K562 (cell line): ENCODE results near the gene HIKESHI. TPM values are rescaled to one million over a fixed set of nuclear protein-coding genes. Genes with fewer than 3 reads are reported as not detected.

Experiments
- ATAC-seq: fragments of 200-7000 bp; cut with Tn5 transposase; 3 replicates; pipeline ENCODE4 v1.9.1; 2020; ENCODE audit warnings: moderate library complexity
- BruUV-seq: library from RNA; stranded (reverse); fragments of 400-500 nt; replicated peaks from 2 replicates; lab custom pipeline; 2021; lab: Mats Ljungman, UMichigan
- CTCF ChIA-PET: fragments of 300-600 bp; formaldehyde crosslinking; extraction: SDS; loops from one replicate; lab custom pipeline; 2021; ENCODE audit warnings: low intra/inter-chr PET ratio; lab: Yijun Ruan, JAX
- POLR2A ChIA-PET: fragments of 300-600, 350-650 bp; sonication (Branson Sonifier 250); formaldehyde crosslinking; extraction: SDS; loops from one replicate; lab custom pipeline; 2021; ENCODE audit warnings: antibody characterized with exemption, inconsistent platforms; lab: Yijun Ruan, JAX
- DNase-seq, 4 experiments: peaks; one replicate each; pipeline versions ENCODE4 v3.0.0 to v3.0.0-alpha.2; 2011 to 2018; ENCODE audit warnings: low spot score in 3 of 4, mixed read lengths in 3 of 4; ENCODE audit errors: extremely low read depth in 1 of 4
- FAIRE-seq: peaks from 2 replicates; lab custom pipeline; 2011; peaks lifted over from hg19 to GRCh38; lab: Jason Lieb, UNC
- H2AFZ ChIP-seq: 2 replicates; pipeline ENCODE4 v1.6.0; 2011; ENCODE audit warnings: low read depth, low read length, control low read depth, inconsistent platforms
- H3K27ac ChIP-seq: fragments of 200-600 bp; 3 replicates; pipeline ENCODE4 v1.8.0; 2011; ENCODE audit warnings: low read depth, mild to moderate bottlenecking, control low read depth, inconsistent platforms, low read length, moderate library complexity, mixed read lengths; ENCODE audit errors: extremely low read depth
- H3K27me3 ChIP-seq, 2 experiments: fragments of 300-600 bp in 1 of 2; 2 replicates in 1 of 2; 3 replicates in 1 of 2; pipeline versions ENCODE4 v1.6.0 to v1.8.0; 2011; ENCODE audit warnings: inconsistent platforms in 2 of 2, low read length in 2 of 2, mild to moderate bottlenecking in 1 of 2, mixed read lengths in 1 of 2, moderate library complexity in 1 of 2; ENCODE audit not compliant: control insufficient read depth in 2 of 2, insufficient read depth in 2 of 2
- H3K36me3 ChIP-seq: fragments of 300-600 bp; 3 replicates; pipeline ENCODE4 v1.8.0; 2011; ENCODE audit warnings: mild to moderate bottlenecking, low read length, inconsistent platforms; ENCODE audit not compliant: control insufficient read depth, insufficient read depth
- H3K4me1 ChIP-seq, 2 experiments: fragments of 200-600 bp in 1 of 2; replicated peaks in 1 of 2; 2 replicates in 1 of 2; 3 replicates in 1 of 2; pipeline versions ENCODE4 v1.5.1 to v1.8.0; 2011; ENCODE audit warnings: inconsistent platforms in 2 of 2, low read length in 2 of 2, mild to moderate bottlenecking in 1 of 2, mixed read lengths in 1 of 2, moderate library complexity in 1 of 2; ENCODE audit not compliant: control insufficient read depth in 2 of 2, insufficient read depth in 2 of 2
- H3K4me2 ChIP-seq: 2 replicates; pipeline ENCODE4 v1.6.1; 2011; ENCODE audit warnings: low read length, control low read depth, inconsistent platforms, mixed read lengths; ENCODE audit not compliant: insufficient read depth
- H3K4me3 ChIP-seq: fragments of 200-600 bp; sonication (generic), shearing (Covaris generic); 2 replicates; pipeline ENCODE4 v1.5.1; 2016; ENCODE audit warnings: control low read depth, inconsistent platforms
- H3K79me2 ChIP-seq: fragments of 200-600 bp; 3 replicates; pipeline ENCODE4 v1.8.0; 2011; ENCODE audit warnings: low read length, inconsistent platforms; ENCODE audit not compliant: control insufficient read depth, insufficient read depth
- H3K9ac ChIP-seq, 2 experiments: 2 replicates each; pipeline versions ENCODE4 v1.6.0 to v1.6.1; 2011; ENCODE audit warnings: low read depth in 2 of 2, low read length in 2 of 2, control low read depth in 1 of 2, inconsistent platforms in 1 of 2, mild to moderate bottlenecking in 1 of 2, mixed read lengths in 1 of 2; ENCODE audit not compliant: insufficient read depth in 1 of 2
- H3K9me1 ChIP-seq: one replicate; pipeline ENCODE4 v1.6.0; 2011; ENCODE audit warnings: inconsistent platforms, mild to moderate bottlenecking, low read length, moderate library complexity; ENCODE audit not compliant: control insufficient read depth, insufficient read depth
- H3K9me3 ChIP-seq: replicated peaks from 2 replicates; pipeline ENCODE4 v1.5.1; 2011; ENCODE audit warnings: low read depth, low read length, inconsistent platforms; ENCODE audit not compliant: control insufficient read depth, insufficient read depth
- H4K20me1 ChIP-seq: replicated peaks from 2 replicates; pipeline ENCODE4 v1.6.1; 2011; ENCODE audit warnings: low read length, inconsistent platforms, mixed read lengths; ENCODE audit not compliant: control insufficient read depth, insufficient read depth
- JUNB ChIP-seq: fragments of 450-650 bp; formaldehyde crosslinking; conservative IDR thresholded peaks from 2 replicates; pipeline ENCODE4 v1.4.0; 2020; ENCODE audit warnings: mild to moderate bottlenecking
- PTTG1 ChIP-seq: fragments of 450-650 bp; IDR thresholded peaks from 2 replicates; pipeline ENCODE4 v1.6.1; 2016; ENCODE audit warnings: low read depth, mild to moderate bottlenecking, missing genetic modification characterization, missing compliant biosample characterization
- ZNF140 ChIP-seq: fragments of 250-450 bp; sonication (Bioruptor Pico); IDR thresholded peaks from 2 replicates; pipeline ENCODE4 v1.8.0; 2021; ENCODE audit warnings: moderate library complexity, mild to moderate bottlenecking, inconsistent platforms
- ZNF239 ChIP-seq: fragments of 250-450 bp; sonication (Bioruptor Pico); IDR thresholded peaks from 2 replicates; pipeline ENCODE4 v1.4.0; 2020; ENCODE audit warnings: mild to moderate bottlenecking
- ZNF41 ChIP-seq: fragments of 250-450 bp; sonication (Bioruptor Pico); conservative IDR thresholded peaks from 2 replicates; pipeline ENCODE4 v1.4.0; 2020; ENCODE audit warnings: mild to moderate bottlenecking
- ZNF668 ChIP-seq: fragments of 250-450 bp; sonication (Bioruptor Pico); IDR thresholded peaks from 2 replicates; pipeline ENCODE4 v1.8.0; 2022; ENCODE audit warnings: mild to moderate bottlenecking, inconsistent platforms
- WGBS: fragments of 100-300 bp; shearing (Covaris generic); methylation state at CpG from one replicate; pipeline ENCODE4 v1.1.6; 2016; ENCODE audit warnings: low coverage, mixed read lengths; ENCODE audit not compliant: insufficient coverage; ENCODE audit errors: missing lambda C conversion rate; 5-methylcytosine and 5-hydroxymethylcytosine counted together
- in situ Hi-C: fragments of 300-500 bp; cut with MboI; formaldehyde crosslinking; loops from 4 replicates; pipeline ENCODE4 v1.15.0; 2018; ENCODE audit warnings: inconsistent platforms, mixed read lengths
- intact Hi-C: fragments of 100-400 bp; cut with micrococcal nuclease; formaldehyde crosslinking; loops from 2 replicates; pipeline ENCODE4 v1.14.2; 2022
- polyA plus RNA-seq, 8 experiments: library from polyadenylated mRNA; depleted of rRNA in 4 of 8; stranded (reverse) in 5 of 8; unstranded in 3 of 8; fragments of >200 nt; fragmentation: Nextera tagmentation in 2 of 8; fragmentation: Illumina TruSeq in 1 of 8; extraction: Ambion mirVana in 2 of 8; extraction: Trizol in 1 of 8; gene quantifications; 2 replicates each; pipeline versions ENCODE4 v1.2.1 to v1.2.3, GENCODE V29; 2011 to 2014; ENCODE audit warnings: inconsistent platforms in 1 of 8, missing spikeins in 1 of 8
- total RNA-seq, 7 experiments: library from RNA; depleted of rRNA in 6 of 7; stranded (reverse); fragments of >200 nt in 6 of 7; fragmentation: Illumina TruSeq in 2 of 7; extraction: Trizol in 2 of 7; gene quantifications; 2 replicates each; pipeline versions ENCODE4 v1.2.1 to v1.2.3, GENCODE V29; 2011 to 2021; ENCODE audit warnings: low replicate concordance in 1 of 7
- TF ChIP-seq, protein P1 (sequence below): fragments of 450-650 bp; IDR thresholded peaks from 2 replicates; pipeline ENCODE4 v1.6.1; 2018; ENCODE audit warnings: mild to moderate bottlenecking, low read depth; ENCODE audit not compliant: partially characterized antibody
- TF ChIP-seq, protein P2 (sequence below), 2 experiments: fragments of 200-800 bp in 1 of 2; sonication (Bioruptor generic) in 1 of 2; sonication (generic) in 1 of 2; formaldehyde crosslinking in 1 of 2; IDR thresholded peaks in 1 of 2; conservative IDR thresholded peaks in 1 of 2; 2 replicates each; pipeline versions ENCODE4 v1.5.0 to v1.6.1; 2016 to 2020; ENCODE audit warnings: missing compliant biosample characterization in 1 of 2, missing genetic modification characterization in 1 of 2, missing genetic modification reagents in 1 of 2
- TF ChIP-seq, protein P3 (sequence below): fragments of 450-650 bp; conservative IDR thresholded peaks from 2 replicates; pipeline ENCODE4 v1.6.1; 2016; ENCODE audit warnings: missing genetic modification characterization, low read depth, mild to moderate bottlenecking, missing compliant biosample characterization, moderate library complexity
- TF ChIP-seq, protein P4 (sequence below): fragments of 250-450 bp; sonication (Bioruptor Pico); IDR thresholded peaks from 2 replicates; pipeline ENCODE4 v1.4.0; 2020
- TF ChIP-seq, protein P5 (sequence below), 3 experiments: fragments of 200-800 bp in 1 of 3; sonication (Bioruptor generic) in 1 of 3; sonication (generic) in 1 of 3; formaldehyde crosslinking in 1 of 3; IDR thresholded peaks; 2 replicates each; pipeline versions ENCODE4 v1.6.1 to v1.8.0; 2016 to 2022; ENCODE audit warnings: mild to moderate bottlenecking in 2 of 3, missing compliant biosample characterization in 2 of 3, missing genetic modification characterization in 2 of 3, missing genetic modification reagents in 1 of 3

Gene HIKESHI
- total and polyA plus RNA-seq, 9 of the 15 experiments (the other 6 are each of a cell fraction or from before 2014, with no cell fraction given), result 33.2 to 196 (median 62.7) TPM

DNA sequence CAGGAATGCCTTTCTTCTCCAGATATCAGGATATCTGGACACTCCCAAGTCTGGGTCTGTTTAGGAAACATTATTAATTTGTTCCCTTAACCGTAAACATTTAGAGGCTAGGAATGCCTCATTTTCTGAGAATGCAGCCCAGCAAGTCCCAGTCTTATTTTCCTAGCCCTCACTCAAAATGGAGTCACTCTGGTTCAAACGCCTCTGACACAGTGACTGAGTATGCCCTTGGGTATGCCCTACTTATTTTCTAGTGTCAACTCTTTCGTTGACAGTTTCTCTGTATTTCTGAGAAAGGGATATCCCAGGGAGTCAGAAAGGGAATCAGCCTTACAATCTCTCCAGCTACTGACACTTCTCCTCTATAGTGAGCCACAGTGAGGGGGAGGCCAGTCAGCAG lies 56.7 kb downstream of the HIKESHI start:
- no peaks in the 10 kb centered on the region for H4K20me1 ChIP-seq
- H3K4me1 ChIP-seq, result no peaks in the 10 kb centered on the region; a peak in 1 of 5 replicates
- ChIA-PET POLR2A (interaction anchor here (0.8 kb wide), 1 partner anchor 245 kb away, joined by 3 read pairs; no protein-coding TSS in a partner anchor), CTCF (no interaction called here)
- no peak overlapping the region for H2AFZ ChIP-seq
- in situ Hi-C loops, result no loop called here
- no peak overlapping the region for H3K9ac ChIP-seq
- H3K36me3 ChIP-seq, result no peaks in the 10 kb centered on the region
- no peak overlapping the region for H3K4me3 ChIP-seq
- WGBS, result 7% methylated on average over 3 of the region's 3 CpGs
- no TSS peak for BruUV-seq
- no peak for FAIRE-seq
- peak; percentile 40; the same call in 2 of the 3 replicates for ATAC-seq
- H3K27me3 ChIP-seq, result no peaks in the 10 kb centered on the region
- H3K9me1 ChIP-seq, result no peaks in the 10 kb centered on the region
- H3K27ac ChIP-seq, result no peak overlapping the region
- H3K4me2 ChIP-seq, result no peak overlapping the region
- H3K79me2 ChIP-seq, result no peaks in the 10 kb centered on the region
- intact Hi-C loops, result loop anchor here (5.0 kb wide), 2 partner anchors 44 to 459 kb away; no protein-coding TSS in a partner anchor
- H3K9me3 ChIP-seq, result no peaks in the 10 kb centered on the region
- no peak for DNase-seq
- TF ChIP-seq ZNF668 (CRISPR knock-in tag), result 0 out of 2 replicates have a peak, but pooled peaks have one; percentile 41
- TF ChIP-seq, protein P1, sequence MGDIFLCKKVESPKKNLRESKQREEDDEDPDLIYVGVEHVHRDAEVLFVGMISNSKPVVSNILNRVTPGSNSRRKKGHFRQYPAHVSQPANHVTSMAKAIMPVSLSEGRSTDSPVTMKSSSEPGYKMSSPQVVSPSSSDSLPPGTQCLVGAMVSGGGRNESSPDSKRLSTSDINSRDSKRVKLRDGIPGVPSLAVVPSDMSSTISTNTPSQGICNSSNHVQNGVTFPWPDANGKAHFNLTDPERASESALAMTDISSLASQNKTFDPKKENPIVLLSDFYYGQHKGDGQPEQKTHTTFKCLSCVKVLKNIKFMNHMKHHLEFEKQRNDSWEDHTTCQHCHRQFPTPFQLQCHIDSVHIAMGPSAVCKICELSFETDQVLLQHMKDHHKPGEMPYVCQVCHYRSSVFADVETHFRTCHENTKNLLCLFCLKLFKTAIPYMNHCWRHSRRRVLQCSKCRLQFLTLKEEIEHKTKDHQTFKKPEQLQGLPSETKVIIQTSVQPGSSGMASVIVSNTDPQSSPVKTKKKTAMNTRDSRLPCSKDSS, result no peak
- TF ChIP-seq ZNF140, result no peak
- TF ChIP-seq, protein P2, sequence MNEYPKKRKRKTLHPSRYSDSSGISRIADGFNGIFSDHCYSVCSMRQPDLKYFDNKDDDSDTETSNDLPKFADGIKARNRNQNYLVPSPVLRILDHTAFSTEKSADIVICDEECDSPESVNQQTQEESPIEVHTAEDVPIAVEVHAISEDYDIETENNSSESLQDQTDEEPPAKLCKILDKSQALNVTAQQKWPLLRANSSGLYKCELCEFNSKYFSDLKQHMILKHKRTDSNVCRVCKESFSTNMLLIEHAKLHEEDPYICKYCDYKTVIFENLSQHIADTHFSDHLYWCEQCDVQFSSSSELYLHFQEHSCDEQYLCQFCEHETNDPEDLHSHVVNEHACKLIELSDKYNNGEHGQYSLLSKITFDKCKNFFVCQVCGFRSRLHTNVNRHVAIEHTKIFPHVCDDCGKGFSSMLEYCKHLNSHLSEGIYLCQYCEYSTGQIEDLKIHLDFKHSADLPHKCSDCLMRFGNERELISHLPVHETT (CRISPR knock-in tag; conservative IDR thresholded peaks at IDR 0.05 in 1 of 2, IDR thresholded peaks at IDR 0.05 in 1 of 2), result 0 out of 4 replicates have a peak, but pooled peaks of 1 of the 2 experiments have one; percentile 31
- TF ChIP-seq ZNF41 (CRISPR knock-in tag), result peak; percentile 74; the same call in 1 of the 2 replicates
- 0 out of 2 replicates have a peak, but pooled peaks have one; percentile 61 for TF ChIP-seq PTTG1 (tag)
- peak; percentile 20; the same call in 1 of the 2 replicates for TF ChIP-seq ZNF239 (CRISPR knock-in tag)
- TF ChIP-seq, protein P3, sequence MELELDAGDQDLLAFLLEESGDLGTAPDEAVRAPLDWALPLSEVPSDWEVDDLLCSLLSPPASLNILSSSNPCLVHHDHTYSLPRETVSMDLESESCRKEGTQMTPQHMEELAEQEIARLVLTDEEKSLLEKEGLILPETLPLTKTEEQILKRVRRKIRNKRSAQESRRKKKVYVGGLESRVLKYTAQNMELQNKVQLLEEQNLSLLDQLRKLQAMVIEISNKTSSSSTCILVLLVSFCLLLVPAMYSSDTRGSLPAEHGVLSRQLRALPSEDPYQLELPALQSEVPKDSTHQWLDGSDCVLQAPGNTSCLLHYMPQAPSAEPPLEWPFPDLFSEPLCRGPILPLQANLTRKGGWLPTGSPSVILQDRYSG (tag), result 0 out of 2 replicates have a peak, but pooled peaks have one; percentile 33
- TF ChIP-seq, protein P4, sequence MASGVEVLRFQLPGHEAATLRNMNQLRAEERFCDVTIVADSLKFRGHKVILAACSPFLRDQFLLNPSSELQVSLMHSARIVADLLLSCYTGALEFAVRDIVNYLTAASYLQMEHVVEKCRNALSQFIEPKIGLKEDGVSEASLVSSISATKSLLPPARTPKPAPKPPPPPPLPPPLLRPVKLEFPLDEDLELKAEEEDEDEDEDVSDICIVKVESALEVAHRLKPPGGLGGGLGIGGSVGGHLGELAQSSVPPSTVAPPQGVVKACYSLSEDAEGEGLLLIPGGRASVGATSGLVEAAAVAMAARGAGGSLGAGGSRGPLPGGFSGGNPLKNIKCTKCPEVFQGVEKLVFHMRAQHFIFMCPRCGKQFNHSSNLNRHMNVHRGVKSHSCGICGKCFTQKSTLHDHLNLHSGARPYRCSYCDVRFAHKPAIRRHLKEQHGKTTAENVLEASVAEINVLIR (CRISPR knock-in tag), result peak; percentile 31; the same call in 1 of the 2 replicates
- TF ChIP-seq, protein P5, sequence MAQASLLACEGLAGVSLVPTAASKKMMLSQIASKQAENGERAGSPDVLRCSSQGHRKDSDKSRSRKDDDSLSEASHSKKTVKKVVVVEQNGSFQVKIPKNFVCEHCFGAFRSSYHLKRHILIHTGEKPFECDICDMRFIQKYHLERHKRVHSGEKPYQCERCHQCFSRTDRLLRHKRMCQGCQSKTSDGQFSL (CRISPR knock-in tag; IDR thresholded peaks at IDR 0.05), result no peak
- TF ChIP-seq, protein P5 (tag; IDR thresholded peaks at IDR 0.05), result peak in 1 of 2 experiments; percentile 69; a peak in 1 of 4 replicates
- TF ChIP-seq JUNB (CRISPR knock-in tag), result no peak
